ENCODE measurements around the gene PLEKHA7.

- TF ChIP-seq CTCF (conservative IDR thresholded peaks at IDR 0.05; ENCODE audit: low read depth, low read length) (no peak), FOS (IDR thresholded peaks at IDR 0.05; ENCODE audit: low read depth, low read length) (no peak), RCOR1 (IDR thresholded peaks at IDR 0.05; ENCODE audit: insufficient replicate concordance, low read length) (no peak), MAZ (IDR thresholded peaks at IDR 0.05; ENCODE audit: borderline replicate concordance, low read depth, low read length) (no peak), RAD21 (IDR thresholded peaks at IDR 0.05; ENCODE audit: low read length) (no peak), POLR2A (IDR thresholded peaks at IDR 0.05; ENCODE audit: low read depth, low read length) (no peak), MXI1 (IDR thresholded peaks at IDR 0.05; ENCODE audit: borderline replicate concordance, low read depth, low read length) (no peak), NFE2L2 (IDR thresholded peaks at IDR 0.05; ENCODE audit: low read depth, low read length) (no peak), BHLHE40 (IDR thresholded peaks at IDR 0.05; ENCODE audit: low read depth, low read length) (no peak), MAFK (IDR thresholded peaks at IDR 0.05; ENCODE audit: low read depth, low read length) (no peak), RFX5 (IDR thresholded peaks at IDR 0.05; ENCODE audit: low read depth, low read length) (no peak), CEBPB (IDR thresholded peaks at IDR 0.05; ENCODE audit: low read depth, low read length) (no peak)
Observed at GRCh38 chr11:16859651-16860050, 154.6 kb downstream of the PLEKHA7 start.
